ENCODE data around the gene KRT81.
"Not testable (repeated sequence)": the region's sequence is repeated elsewhere in the genome, so short reads cannot be mapped to it uniquely, and the experiment has no call there.

The KRT81 gene

GRCh38 chr12:52317468-52318052 lies 26.2 kb upstream of the KRT81 start:
- DNase-seq (ENCODE audit: low read depth) = no peak

GRCh38 chr12:52316701-52317100 lies 25.4 kb upstream of the KRT81 start:
- DNase-seq (ENCODE audit: low read depth) = no peak

GRCh38 chr12:52316290-52316689 lies 25.0 kb upstream of the KRT81 start:
- DNase-seq (ENCODE audit: low read depth) = no peak

GRCh38 chr12:52315721-52316120 lies 24.4 kb upstream of the KRT81 start:
- not testable (repeated sequence) for DNase-seq (ENCODE audit: low read depth)

GRCh38 chr12:52314511-52314910 lies 23.2 kb upstream of the KRT81 start:
- DNase-seq (ENCODE audit: low read depth) = no peak

GRCh38 chr12:52313926-52314325 lies 22.6 kb upstream of the KRT81 start:
- DNase-seq (ENCODE audit: low read depth) = no peak

- DNase-seq (ENCODE audit: low read depth) = no peak
These were observed 22.1 kb upstream of the KRT81 start for GRCh38 chr12:52313461-52313860.

GRCh38 chr12:52312086-52312485 lies 20.8 kb upstream of the KRT81 start:
- no peak for DNase-seq (ENCODE audit: low read depth)

GRCh38 chr12:52311285-52311648 lies 19.9 kb upstream of the KRT81 start:
- DNase-seq (ENCODE audit: low read depth) = no peak

GRCh38 chr12:52310622-52311284 lies 19.4 kb upstream of the KRT81 start:
- DNase-seq (ENCODE audit: low read depth) = no peak

- no peak for DNase-seq (ENCODE audit: low read depth)
These were observed 17.6 kb upstream of the KRT81 start for GRCh38 chr12:52308806-52309425.

GRCh38 chr12:52307836-52308805 lies 16.8 kb upstream of the KRT81 start:
- DNase-seq (ENCODE audit: low read depth) = no peak

GRCh38 chr12:52306731-52307130 lies 15.4 kb upstream of the KRT81 start:
- no peak for DNase-seq (ENCODE audit: low read depth)

GRCh38 chr12:52305921-52306705 lies 14.8 kb upstream of the KRT81 start:
- DNase-seq (ENCODE audit: low read depth) = no peak

GRCh38 chr12:52304941-52305411 lies 13.6 kb upstream of the KRT81 start:
- DNase-seq (ENCODE audit: low read depth) = not testable (repeated sequence)

- DNase-seq (ENCODE audit: low read depth) = not testable (repeated sequence)
These were observed 11.0 kb upstream of the KRT81 start for GRCh38 chr12:52302242-52302914.

- DNase-seq (ENCODE audit: low read depth) = not testable (repeated sequence)
These were observed 10.4 kb upstream of the KRT81 start for GRCh38 chr12:52301721-52302120.

- no peak for DNase-seq (ENCODE audit: low read depth)
These were observed 9.7 kb upstream of the KRT81 start for GRCh38 chr12:52300796-52301691.

- no peak for DNase-seq (ENCODE audit: low read depth)
These were observed 7.4 kb upstream of the KRT81 start for GRCh38 chr12:52298677-52299190.

All from HS-27A (cell line).